Thyroid gland (tissue), 4 donors: Measurements from ENCODE around the gene HENMT1.

Experiments used
- POLR2A ChIP-seq, 2 donors: fragments of 450-650 bp; IDR thresholded peaks; one replicate each; pipeline ENCODE4 v1.6.1; 2017; ENCODE audit warnings: antibody characterized with exemption in 2 of 2, mild to moderate bottlenecking in 2 of 2, moderate library complexity in 1 of 2
- TF ChIP-seq, protein P1 (sequence below), 6 experiments: fragments of 200-600 bp in 3 of 6; fragments of 450-650 bp in 3 of 6; sonication (generic) in 3 of 6; IDR thresholded peaks; one replicate each; pipeline ENCODE4 v1.5.1; 2016 to 2019; ENCODE audit warnings: antibody characterized with exemption in 6 of 6, mild to moderate bottlenecking in 2 of 6, inconsistent platforms in 1 of 6, moderate library complexity in 1 of 6

DNA sequence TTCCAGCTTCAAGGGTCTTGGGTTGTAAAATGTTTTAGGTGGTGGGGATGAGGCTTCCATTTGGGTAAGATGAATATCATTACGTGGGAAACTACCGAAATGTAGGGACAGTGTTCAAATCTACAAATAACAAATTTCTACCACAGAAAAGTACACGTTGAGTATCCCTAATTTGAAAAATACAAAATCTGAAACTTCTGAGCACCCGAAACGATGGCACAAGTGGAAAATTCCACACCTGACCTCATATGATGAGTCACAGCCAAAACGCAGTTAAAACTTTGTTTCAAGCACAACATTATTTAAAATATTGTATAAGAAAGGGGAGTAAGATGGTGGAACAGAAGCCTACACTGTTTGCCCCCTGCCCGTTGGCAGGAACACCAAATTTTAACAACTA is 8.8 kb upstream of the HENMT1 start:
- TF ChIP-seq, protein P1, sequence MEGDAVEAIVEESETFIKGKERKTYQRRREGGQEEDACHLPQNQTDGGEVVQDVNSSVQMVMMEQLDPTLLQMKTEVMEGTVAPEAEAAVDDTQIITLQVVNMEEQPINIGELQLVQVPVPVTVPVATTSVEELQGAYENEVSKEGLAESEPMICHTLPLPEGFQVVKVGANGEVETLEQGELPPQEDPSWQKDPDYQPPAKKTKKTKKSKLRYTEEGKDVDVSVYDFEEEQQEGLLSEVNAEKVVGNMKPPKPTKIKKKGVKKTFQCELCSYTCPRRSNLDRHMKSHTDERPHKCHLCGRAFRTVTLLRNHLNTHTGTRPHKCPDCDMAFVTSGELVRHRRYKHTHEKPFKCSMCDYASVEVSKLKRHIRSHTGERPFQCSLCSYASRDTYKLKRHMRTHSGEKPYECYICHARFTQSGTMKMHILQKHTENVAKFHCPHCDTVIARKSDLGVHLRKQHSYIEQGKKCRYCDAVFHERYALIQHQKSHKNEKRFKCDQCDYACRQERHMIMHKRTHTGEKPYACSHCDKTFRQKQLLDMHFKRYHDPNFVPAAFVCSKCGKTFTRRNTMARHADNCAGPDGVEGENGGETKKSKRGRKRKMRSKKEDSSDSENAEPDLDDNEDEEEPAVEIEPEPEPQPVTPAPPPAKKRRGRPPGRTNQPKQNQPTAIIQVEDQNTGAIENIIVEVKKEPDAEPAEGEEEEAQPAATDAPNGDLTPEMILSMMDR (IDR thresholded peaks at IDR 0.05), result no peak
- no peak for TF ChIP-seq POLR2A (IDR thresholded peaks at IDR 0.05)
